GM19328 (cell line): ENCODE data around the gene IAH1.
"Not testable (repeated sequence)": the region's sequence is repeated elsewhere in the genome, so short reads cannot be mapped to it uniquely, and the experiment has no call there.

Experiments used
- ATAC-seq: cut with Tn5 transposase; IDR thresholded peaks from one replicate; pipeline ENCODE4 v1.9.1; 2021; ENCODE audit warnings: mild to moderate bottlenecking, moderate library complexity; ENCODE audit not compliant: unreplicated experiment

Gene IAH1

GRCh38 chr2:9472511-9472910 lies 1.8 kb upstream of the IAH1 start:
- ATAC-seq, result no peak

- ATAC-seq, result no peak
These were observed 905 bp upstream of the IAH1 start for GRCh38 chr2:9473308-9473984.

- peak; percentile 25 for ATAC-seq
These were observed 378 bp upstream of the IAH1 start for GRCh38 chr2:9473985-9474360.

- ATAC-seq, result no peak
These were observed 3.6 kb downstream of the IAH1 start for GRCh38 chr2:9477914-9478313.

- ATAC-seq, result no peak
These were observed 4.2 kb downstream of the IAH1 start for GRCh38 chr2:9478526-9478925.

GRCh38 chr2:9480157-9480556 lies 5.8 kb downstream of the IAH1 start:
- ATAC-seq, result no peak

GRCh38 chr2:9483107-9483506 lies 8.8 kb downstream of the IAH1 start:
- ATAC-seq, result no peak

- no peak for ATAC-seq
These were observed 10.2 kb downstream of the IAH1 start for GRCh38 chr2:9484533-9484932.

- no peak for ATAC-seq
These were observed 14.5 kb downstream of the IAH1 start for GRCh38 chr2:9488583-9489547.

- no peak for ATAC-seq
These were observed 16.4 kb downstream of the IAH1 start for GRCh38 chr2:9490789-9491188.

GRCh38 chr2:9492927-9493326 lies 18.6 kb downstream of the IAH1 start:
- ATAC-seq, result no peak

GRCh38 chr2:9493478-9493877 lies 19.1 kb downstream of the IAH1 start:
- no peak for ATAC-seq

- ATAC-seq, result no peak
These were observed 19.7 kb downstream of the IAH1 start for GRCh38 chr2:9494081-9494480.

GRCh38 chr2:9497017-9497416 lies 22.7 kb downstream of the IAH1 start:
- no peak for ATAC-seq

GRCh38 chr2:9498210-9498609 lies 23.9 kb downstream of the IAH1 start:
- no peak for ATAC-seq

GRCh38 chr2:9508931-9509330 lies 34.6 kb downstream of the IAH1 start:
- no peak for ATAC-seq

GRCh38 chr2:9513946-9514345 lies 39.6 kb downstream of the IAH1 start:
- ATAC-seq, result not testable (repeated sequence)

GRCh38 chr2:9517118-9517782 lies 42.9 kb downstream of the IAH1 start:
- ATAC-seq, result no peak

GRCh38 chr2:9518163-9518562 lies 43.8 kb downstream of the IAH1 start:
- no peak for ATAC-seq

- ATAC-seq, result no peak
These were observed 44.4 kb downstream of the IAH1 start for GRCh38 chr2:9518780-9519179.

GRCh38 chr2:9519250-9519649 lies 44.9 kb downstream of the IAH1 start:
- ATAC-seq, result no peak

- ATAC-seq, result no peak
These were observed 49.9 kb downstream of the IAH1 start for GRCh38 chr2:9524291-9524690.
